GM18868 (cell line): ENCODE measurements around the gene NGLY1.

ENCODE experiments used
- ATAC-seq: cut with Tn5 transposase; IDR thresholded peaks from one replicate; pipeline ENCODE4 v1.9.1; 2021; ENCODE audit warnings: mild to moderate bottlenecking, moderate library complexity; ENCODE audit not compliant: unreplicated experiment

Gene NGLY1

GRCh38 chr3:25785826-25786225, 2.6 kb upstream of the NGLY1 start:
- ATAC-seq, result no peak

DNA sequence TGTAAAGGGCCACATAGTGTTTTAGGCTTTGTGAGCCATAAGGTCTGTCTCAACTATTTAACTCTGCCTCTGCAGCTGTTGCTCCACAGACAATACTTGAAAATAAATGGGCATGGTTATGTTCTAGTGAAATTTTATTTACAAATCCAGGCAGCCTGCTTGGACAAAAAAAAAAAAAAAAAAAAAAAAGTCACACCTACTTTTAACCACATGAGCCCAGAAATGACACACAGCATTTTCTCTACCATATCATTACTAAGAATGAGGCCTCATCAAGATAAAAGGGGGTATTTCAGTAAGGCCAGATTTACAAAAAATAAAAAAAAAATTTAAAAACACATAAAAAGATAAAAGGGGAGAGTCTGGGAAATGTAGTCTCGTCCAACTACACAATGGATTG, 1.7 kb upstream of the NGLY1 start:
- ATAC-seq, result no peak

DNA sequence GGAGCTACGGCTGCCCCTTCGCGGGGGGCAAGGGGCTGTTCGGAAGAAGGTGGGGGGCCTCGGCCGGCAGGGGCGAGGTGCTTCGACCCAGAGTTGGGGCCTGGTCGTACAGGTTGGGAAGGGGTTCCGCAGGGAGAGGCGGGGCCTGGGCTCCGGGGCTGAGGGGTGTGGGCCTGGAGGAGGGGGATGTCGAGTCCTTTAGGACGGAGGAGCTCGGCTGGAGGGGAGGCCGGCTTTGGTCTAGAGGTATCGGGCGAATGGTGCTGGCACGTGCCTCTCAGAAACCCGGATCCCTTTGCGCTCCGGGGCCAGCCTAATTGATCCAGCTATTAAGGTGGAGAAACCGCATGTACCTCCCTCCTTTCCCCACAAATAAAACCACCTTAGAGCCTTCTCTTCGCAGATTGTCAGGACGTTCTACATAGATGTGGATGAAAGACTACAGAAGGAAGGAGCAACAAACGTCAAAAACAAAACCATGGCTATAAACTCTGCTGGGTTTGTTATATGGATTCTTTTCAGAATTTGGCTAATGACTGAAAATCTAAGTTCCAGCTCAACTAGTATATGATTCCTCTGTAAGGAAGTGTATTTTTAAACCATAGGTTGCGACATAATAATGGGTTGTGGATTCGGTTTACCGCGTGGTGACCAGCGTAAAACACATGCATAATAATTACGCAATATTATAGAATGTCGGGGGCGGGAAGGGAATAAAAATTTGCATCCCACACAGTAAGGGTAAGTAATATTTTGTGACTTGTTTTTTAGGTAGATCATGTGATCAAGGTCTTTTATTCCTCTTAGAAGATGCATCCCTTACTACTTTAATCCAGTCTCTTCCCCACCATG, 644 bp upstream of the NGLY1 start:
- ATAC-seq, result peak; percentile 31

DNA sequence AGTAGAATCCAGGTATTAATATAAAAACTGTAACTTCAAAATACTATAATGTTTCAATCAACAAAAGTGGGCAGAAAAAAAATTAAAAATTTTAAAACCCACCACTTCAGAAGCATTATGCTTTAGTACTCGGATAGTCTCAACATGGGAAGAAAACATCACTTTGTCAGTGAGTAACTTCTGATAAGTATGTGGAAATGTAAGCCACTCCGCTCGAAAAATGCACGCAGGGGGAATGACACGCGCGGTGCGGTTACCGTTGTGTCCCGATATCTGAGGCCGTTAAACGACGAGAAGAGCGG, 656 bp downstream of the NGLY1 start:
- no peak for ATAC-seq

- ATAC-seq, result peak; percentile 59
Observed at GRCh38 chr3:25781758-25782594, 1.3 kb downstream of the NGLY1 start.

DNA sequence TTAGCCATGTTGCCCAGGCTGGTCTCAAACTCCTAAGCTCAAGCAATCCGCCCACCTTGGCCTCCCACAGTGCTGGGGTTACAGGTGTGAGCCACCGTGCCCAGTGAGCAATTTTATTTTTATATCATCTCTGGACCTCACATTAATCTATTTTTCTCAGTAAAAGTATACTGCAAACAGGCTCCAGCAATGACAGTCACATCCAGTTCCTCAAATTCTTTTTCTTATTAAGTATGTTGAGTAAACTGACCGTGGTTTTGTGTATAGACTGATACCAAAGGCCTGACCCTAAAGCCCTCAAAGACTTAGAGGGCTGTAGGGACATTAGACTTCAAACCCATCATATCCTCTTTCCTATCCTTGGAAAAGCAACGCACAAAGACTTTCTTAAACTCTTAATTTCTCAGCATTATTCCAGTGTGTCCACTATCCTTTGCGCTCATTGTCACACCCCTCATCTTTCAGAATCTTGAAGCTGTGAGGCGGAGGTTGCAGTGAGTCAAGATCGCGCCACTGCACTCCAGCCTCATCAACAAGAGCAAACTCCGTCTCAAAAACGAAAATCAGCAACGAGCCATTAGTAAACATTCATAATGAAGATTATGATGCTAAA, 2.0 kb downstream of the NGLY1 start:
- no peak for ATAC-seq

DNA sequence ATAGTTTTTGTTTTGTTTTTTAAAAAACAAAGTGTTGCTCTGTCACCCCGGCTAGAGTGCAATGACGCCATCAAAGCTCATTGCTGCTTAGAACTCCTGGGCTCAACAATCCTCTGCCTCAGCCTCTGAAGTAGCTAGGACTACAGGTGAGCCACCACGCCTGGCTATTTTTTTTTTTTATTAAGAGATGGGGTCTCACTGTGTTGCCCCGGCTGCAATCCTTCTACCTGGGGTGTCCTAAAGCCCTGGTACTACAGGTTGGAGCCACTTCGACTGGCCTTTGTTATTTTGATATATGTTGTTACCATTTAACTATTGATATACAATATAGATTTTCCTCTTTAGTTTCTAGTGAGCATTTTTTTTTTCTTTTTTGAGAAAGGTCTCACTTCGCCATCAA, 2.6 kb downstream of the NGLY1 start:
- no peak for ATAC-seq

DNA sequence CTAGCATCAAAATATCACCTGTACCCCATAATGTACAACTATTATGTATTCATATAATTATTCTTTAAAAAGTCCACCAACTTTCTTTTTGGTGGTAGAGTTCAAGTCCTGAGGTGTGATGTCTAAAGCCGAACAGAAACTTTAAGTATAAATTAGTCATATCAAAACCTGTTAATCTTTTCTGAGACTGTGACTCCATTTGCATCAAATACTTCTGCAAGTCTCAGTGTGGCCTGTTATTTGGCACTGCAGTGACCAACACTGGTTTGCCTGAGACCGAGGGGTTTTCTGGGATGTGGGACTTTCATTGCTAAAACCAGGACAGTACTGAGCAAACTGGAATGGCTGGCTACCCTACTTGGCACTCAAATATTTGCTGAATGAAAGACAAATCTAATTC, 7.3 kb downstream of the NGLY1 start:
- peak; percentile 78 for ATAC-seq

DNA sequence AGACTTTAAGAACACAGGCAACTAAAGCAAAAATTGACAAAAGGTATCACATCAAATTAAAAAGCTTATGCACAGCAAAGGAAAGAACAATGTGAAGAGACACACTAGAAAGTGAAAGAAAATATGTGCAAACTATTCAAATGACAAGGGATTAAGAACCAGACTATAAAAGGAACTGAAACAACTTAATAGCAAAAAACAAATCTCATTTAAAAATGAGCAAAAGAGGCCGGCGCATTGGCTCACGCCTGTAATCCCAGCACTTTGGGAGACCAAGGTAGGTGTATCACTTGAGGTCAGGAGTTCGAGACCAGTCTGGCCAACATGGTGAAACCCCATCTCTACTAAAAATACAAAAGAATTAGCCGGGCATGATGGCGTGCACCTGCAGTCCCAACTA, 14.4 kb downstream of the NGLY1 start:
- ATAC-seq, result peak; percentile 95

DNA sequence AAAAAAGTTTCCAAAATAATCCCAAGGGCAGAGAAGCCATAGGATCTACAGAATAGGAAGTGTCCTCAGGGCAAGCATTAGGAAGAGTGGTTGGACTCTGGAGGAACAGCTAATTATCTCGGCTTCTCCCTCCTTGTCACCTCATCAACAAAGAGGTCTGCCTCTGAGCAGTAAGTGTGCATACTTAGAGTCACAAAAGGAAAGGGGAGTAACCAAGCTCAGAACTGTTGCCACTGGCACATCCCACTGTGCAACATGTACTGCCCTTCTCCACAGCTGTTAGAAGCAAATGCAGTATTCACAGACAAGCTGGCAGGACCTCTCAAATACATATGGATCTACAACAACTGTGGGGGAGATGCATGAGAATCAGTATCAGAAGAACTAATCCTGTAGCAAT, 31.5 kb downstream of the NGLY1 start:
- no peak for ATAC-seq

GRCh38 chr3:25751048-25751447, 32.2 kb downstream of the NGLY1 start:
- no peak for ATAC-seq

GRCh38 chr3:25749031-25749581, 34.1 kb downstream of the NGLY1 start:
- ATAC-seq, result no peak

DNA sequence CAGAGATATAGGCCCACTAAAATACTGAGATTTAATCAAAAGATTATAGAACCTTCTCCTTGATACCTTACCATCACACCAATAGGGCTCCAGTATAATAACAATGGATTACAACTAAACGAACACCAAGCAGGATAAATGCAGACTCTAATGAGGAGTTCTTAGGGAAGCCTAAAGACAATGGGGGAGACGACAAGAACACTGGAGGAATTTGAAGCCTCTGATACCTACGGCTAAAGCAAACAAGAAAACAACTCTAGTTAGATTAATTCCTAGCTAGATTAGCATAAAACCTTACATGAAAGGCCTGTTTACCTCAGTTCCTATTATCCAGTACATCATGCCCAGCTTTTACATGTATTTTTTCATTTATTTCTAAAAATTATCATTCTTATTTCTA, 35.1 kb downstream of the NGLY1 start:
- ATAC-seq, result no peak

- no peak for ATAC-seq
Observed at GRCh38 chr3:25747033-25747432, 36.2 kb downstream of the NGLY1 start.

DNA sequence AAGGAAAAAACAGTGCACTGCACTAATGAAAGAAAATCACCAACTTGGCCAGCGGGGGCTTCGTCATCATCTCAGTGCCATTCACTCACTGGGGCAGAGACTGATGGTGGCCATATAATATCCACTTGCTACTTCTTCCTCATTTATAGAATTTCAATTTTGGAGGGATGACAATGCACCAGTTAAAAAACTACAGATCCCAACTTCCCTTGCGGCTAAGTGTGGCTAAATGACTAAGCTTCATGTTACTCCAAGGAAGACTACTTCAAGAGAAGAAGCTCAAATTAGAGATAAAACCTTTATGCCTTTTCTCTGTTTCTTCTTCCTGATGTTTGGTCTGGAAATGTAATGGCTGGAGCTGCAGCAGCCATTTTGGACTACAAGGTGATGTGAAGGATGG, 38.8 kb downstream of the NGLY1 start:
- no peak for ATAC-seq

DNA sequence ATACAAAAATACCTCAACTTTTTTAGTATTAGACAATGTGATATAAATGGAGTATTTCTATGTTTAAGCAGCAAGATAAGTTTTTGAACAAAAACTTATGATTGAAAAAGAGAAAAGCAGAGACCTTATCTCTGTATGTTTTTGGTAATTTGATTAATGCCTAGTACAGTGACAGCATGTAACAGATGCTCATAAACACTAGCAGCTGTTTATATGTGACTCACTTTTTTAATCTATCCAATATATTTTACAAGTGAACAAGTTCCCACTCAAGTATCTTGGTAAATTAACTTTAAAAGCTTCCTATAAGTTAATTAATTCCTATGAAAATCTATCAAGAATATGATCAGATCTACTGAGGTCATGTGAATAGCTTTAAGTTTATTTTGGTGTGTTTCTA, 55.1 kb downstream of the NGLY1 start:
- ATAC-seq, result no peak

- no peak for ATAC-seq
Observed at GRCh38 chr3:25727316-25727715, 55.9 kb downstream of the NGLY1 start.

GRCh38 chr3:25725810-25726209, 57.4 kb downstream of the NGLY1 start:
- no peak for ATAC-seq

DNA sequence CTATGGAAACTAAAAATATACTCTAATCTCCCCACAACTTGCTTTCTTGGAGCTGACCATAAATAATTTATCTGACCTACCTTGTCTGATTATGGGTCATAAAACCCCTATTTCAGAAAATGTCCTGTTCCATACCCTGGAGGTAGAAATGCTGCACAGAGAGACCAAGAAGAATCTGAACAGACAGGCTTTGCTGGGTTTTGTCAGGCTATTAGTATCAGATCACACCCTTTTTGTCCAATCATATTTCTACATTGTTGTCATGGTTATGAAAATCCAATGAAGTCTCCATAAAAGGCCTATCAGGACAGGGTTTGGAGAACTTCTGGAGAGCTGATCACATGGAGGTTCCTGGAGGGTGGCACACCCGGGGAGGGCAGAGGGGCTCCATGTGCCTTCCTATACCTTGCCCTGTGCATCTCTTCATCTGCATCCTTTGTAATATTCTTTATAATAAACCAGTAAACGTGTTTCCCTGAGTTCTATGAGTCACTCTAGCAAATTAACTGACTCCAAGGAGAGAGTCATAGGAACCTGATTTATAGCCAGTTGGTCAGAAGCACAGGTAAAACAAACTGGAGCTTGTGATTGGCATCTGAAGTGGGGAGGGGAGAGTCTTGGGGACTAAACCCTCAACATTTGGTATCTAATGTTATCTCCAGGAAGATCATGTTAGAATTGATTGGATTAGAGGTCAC, 58.1 kb downstream of the NGLY1 start:
- ATAC-seq, result no peak

GRCh38 chr3:25723802-25724201, 59.4 kb downstream of the NGLY1 start:
- ATAC-seq, result peak; percentile 64

DNA sequence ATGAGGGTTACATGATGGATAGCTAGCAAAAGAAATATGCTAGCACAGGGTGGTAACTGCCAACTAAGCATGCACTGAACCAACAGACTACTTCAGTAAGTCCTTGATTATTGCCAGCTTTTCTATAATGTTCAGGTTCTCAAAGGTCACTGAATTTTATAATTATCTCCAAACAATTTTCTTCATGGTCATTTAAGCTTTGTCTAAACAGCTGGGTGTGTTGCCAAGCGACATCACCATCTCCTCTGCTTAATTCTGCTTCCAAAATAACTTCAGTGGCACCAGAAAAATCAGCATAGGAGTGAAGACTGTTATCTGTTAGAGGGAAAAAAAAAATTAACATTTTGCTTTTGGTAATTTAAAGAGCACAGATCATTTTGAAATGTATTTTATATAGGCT, 63.9 kb downstream of the NGLY1 start:
- ATAC-seq, result no peak
